ENCODE measurements around the gene PICALM. TPM values are rescaled to one million over a fixed set of nuclear protein-coding genes. Genes with fewer than 3 reads are reported as not detected.
A peak's percentile ranks its signal among the peaks of the same experiment; 100 is the strongest.

Gene PICALM
- total RNA-seq, 2 donors from 2014 or later: 97.8 to 132 TPM

DNA sequence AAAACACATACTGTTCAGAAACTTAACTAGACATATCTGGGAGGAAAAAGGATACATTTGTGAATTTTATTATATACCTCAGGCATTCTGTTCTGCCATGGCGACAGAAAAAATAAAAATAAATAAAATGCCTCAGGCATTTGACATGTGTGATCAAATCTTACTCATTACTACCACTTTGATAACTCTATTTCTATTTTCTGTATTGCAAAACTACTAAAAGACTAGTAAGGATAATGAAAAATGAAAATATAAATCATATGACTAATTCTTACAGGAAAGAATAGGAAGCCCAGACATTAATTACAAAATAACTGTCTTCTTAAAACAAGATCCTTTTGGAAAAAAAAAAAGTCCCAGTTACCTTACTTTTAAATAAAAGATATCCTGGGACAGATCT is 5.3 kb downstream of the PICALM start:
- peaks cover 74% of the 10 kb centered on the region for H3K4me1 ChIP-seq

DNA sequence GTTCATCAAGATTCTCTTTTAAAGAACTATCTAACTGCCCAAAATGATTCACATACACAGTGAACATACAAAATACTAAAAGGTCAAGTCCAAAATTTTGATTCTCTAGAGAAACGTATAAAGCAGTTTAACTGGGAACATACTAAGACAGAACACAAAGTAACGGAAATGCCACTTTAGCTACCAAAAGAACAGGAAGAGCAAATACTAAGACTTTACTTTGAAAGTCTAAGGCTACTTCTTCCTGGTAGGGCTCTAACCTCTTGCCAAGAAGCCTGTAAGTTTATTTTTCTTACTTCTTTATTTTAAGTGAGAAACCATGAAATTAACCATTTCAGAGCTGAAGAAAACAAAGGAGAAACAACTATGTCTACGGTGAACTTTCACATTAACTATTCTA is 6.2 kb downstream of the PICALM start:
- TF ChIP-seq, protein P1, sequence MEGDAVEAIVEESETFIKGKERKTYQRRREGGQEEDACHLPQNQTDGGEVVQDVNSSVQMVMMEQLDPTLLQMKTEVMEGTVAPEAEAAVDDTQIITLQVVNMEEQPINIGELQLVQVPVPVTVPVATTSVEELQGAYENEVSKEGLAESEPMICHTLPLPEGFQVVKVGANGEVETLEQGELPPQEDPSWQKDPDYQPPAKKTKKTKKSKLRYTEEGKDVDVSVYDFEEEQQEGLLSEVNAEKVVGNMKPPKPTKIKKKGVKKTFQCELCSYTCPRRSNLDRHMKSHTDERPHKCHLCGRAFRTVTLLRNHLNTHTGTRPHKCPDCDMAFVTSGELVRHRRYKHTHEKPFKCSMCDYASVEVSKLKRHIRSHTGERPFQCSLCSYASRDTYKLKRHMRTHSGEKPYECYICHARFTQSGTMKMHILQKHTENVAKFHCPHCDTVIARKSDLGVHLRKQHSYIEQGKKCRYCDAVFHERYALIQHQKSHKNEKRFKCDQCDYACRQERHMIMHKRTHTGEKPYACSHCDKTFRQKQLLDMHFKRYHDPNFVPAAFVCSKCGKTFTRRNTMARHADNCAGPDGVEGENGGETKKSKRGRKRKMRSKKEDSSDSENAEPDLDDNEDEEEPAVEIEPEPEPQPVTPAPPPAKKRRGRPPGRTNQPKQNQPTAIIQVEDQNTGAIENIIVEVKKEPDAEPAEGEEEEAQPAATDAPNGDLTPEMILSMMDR (IDR thresholded peaks at IDR 0.05): no peak
- TF ChIP-seq POLR2A (IDR thresholded peaks at IDR 0.05): no peak
- Histone ChIP-seq H3K27me3 (no peaks in the 10 kb centered on the region), H3K36me3 (replicated peaks in 1 of 2; ENCODE audit: insufficient read depth in 1 of 2, low read depth in 2 of 2) (no peaks in the 10 kb centered on the region), H3K9me3 (no peaks in the 10 kb centered on the region), H3K27ac (peak overlapping the region in 2 of 4 donors; percentile 29 to 95), H3K4me3 (no peak overlapping the region), H3K4me1 (peaks cover 79% of the 10 kb centered on the region)
- intact Hi-C loops (cut with DNase I): no loop called here
- DNase-seq: no peak
- peak; percentile 16 for ATAC-seq
- 48 to 49% methylated on average over 3 of the region's 3 CpGs for WGBS, 2 donors

More for the DNA sequence above, 5.3 kb downstream of the PICALM start:
- no peak for ATAC-seq
- intact Hi-C loops (cut with DNase I): no loop called here
- H3K9me3 ChIP-seq: no peaks in the 10 kb centered on the region
- no peak for DNase-seq
- H3K36me3 ChIP-seq (replicated peaks in 1 of 2; ENCODE audit: insufficient read depth in 1 of 2, low read depth in 2 of 2): no peaks in the 10 kb centered on the region
- TF ChIP-seq, protein P1 (IDR thresholded peaks at IDR 0.05): no peak
- TF ChIP-seq POLR2A (IDR thresholded peaks at IDR 0.05): no peak
- no peak overlapping the region for H3K4me3 ChIP-seq
- 40% methylated on average over 1 of the region's 1 CpG for WGBS, 2 donors
- H3K27me3 ChIP-seq: no peaks in the 10 kb centered on the region
- H3K27ac ChIP-seq: peak overlapping the region in 1 of 4 donors; percentile 95

DNA sequence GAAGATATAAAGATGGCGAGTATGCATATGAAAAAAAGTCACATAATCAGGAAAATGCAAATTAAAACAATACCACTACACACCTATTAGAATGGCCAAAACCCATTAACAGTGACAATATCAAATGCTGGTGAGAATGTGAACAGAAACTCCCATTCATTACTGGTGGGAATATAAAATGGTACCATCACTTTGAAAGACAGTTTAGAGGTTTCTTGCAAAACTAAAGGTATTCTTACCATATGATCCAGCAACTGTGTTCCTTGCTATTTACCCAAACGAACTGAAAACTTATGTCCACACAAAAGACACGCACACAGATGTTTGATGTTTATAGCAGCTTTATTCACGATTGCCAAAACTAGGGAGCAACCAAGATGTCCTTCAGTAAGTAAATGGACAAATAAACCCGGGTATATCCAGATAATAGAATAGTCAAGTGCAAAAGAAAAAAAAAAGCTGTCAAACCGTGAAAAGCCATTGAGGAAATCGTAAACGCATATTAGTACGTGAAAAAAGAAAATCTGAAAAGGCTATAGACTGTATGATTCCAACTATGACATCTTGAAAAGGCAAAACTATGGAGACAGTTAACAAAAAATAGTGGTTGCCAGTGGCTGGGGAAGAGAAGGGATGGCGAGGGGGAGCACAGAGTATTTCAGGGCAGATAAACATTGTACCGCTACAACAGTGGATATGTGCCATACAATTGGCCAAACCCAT is 7.2 kb downstream of the PICALM start:
- Histone ChIP-seq H3K9me3 (no peaks in the 10 kb centered on the region), H3K4me3 (no peak overlapping the region), H3K27ac (no peak overlapping the region), H3K4me1 (peaks cover 79% of the 10 kb centered on the region), H3K36me3 (replicated peaks in 1 of 2; ENCODE audit: insufficient read depth in 1 of 2, low read depth in 2 of 2) (no peaks in the 10 kb centered on the region), H3K27me3 (no peaks in the 10 kb centered on the region)
- ATAC-seq (no peak), DNase-seq (no peak)
- TF ChIP-seq POLR2A (IDR thresholded peaks at IDR 0.05): no peak
- TF ChIP-seq, protein P1 (IDR thresholded peaks at IDR 0.05): no peak
- intact Hi-C loops (cut with DNase I): no loop called here
- 63 to 71% methylated on average over 11 of the region's 11 CpGs for WGBS, 2 donors

DNA sequence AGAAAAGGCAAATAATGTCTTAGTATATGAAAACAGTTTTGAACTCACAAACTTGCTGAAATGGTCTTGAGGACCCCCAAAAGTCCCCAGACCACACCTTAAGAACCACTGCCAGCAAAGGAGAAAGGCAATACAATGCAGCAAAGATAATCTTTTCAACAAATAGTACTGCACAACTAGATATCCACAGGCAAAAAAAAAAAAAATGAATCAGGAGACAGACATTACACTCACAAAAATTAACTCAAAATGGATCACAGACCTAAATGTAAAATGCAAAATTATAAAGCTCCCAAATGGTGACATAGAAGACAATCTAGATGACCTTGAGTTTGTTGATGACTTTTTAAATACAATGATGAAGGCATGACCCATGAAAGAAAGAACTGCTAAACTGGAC is 8.3 kb downstream of the PICALM start:
- Histone ChIP-seq H3K36me3 (replicated peaks in 1 of 2; ENCODE audit: insufficient read depth in 1 of 2, low read depth in 2 of 2) (no peaks in the 10 kb centered on the region), H3K4me1 (peaks cover 72% of the 10 kb centered on the region), H3K27me3 (no peaks in the 10 kb centered on the region), H3K4me3 (no peak overlapping the region), H3K27ac (no peak overlapping the region), H3K9me3 (no peaks in the 10 kb centered on the region)
- no peak for DNase-seq
- TF ChIP-seq, protein P1 (IDR thresholded peaks at IDR 0.05): no peak
- TF ChIP-seq POLR2A (IDR thresholded peaks at IDR 0.05): no peak
- ATAC-seq: no peak
- intact Hi-C loops (cut with DNase I): no loop called here

DNA sequence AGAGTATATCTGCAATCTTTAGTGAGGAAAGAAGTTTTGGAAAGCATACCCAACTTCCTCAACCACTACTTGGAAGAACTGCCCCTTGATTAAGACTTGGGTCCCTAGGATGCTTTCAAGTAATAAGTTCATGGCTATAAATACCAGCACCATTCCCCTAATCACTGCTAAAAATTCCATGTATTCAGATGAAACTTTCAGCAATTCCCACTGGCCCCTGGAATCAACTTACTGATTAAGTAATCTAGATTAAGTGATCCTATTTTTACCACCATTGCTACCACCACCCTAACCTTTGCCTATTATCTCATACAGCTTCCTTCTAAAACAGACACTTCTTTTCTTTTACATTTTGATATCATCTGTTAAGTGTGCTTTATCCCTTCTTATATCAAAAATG is 10.5 kb downstream of the PICALM start:
- no peak for DNase-seq
- H3K4me3 ChIP-seq: no peak overlapping the region
- no peaks in the 10 kb centered on the region for H3K9me3 ChIP-seq
- no peaks in the 10 kb centered on the region for H3K27me3 ChIP-seq
- H3K27ac ChIP-seq: no peak overlapping the region
- no peak for ATAC-seq
- H3K36me3 ChIP-seq (replicated peaks in 1 of 2; ENCODE audit: insufficient read depth in 1 of 2, low read depth in 2 of 2): no peaks in the 10 kb centered on the region
- intact Hi-C loops (cut with DNase I): no loop called here
- TF ChIP-seq POLR2A (IDR thresholded peaks at IDR 0.05): no peak
- TF ChIP-seq, protein P1 (IDR thresholded peaks at IDR 0.05): no peak
- peaks cover 68% of the 10 kb centered on the region for H3K4me1 ChIP-seq
